ENCODE results near the gene LRP1.

Gene LRP1

GRCh38 chr12:57091638-57092528, 36.4 kb upstream of the LRP1 start:
- H3K9ac ChIP-seq (ENCODE audit: insufficient read length, low read depth): peak overlapping the region; percentile 26

GRCh38 chr12:57092529-57092862, 35.8 kb upstream of the LRP1 start:
- Histone ChIP-seq H3K27me3 (ENCODE audit: insufficient read depth, insufficient read length) (no peaks in the 10 kb centered on the region), H3K9me3 (ENCODE audit: insufficient read depth, low read length) (no peaks in the 10 kb centered on the region), H3K36me3 (ENCODE audit: insufficient read depth, insufficient read length, low read length) (peaks cover 68% of the 10 kb centered on the region), H3K9ac (ENCODE audit: insufficient read length, low read depth) (peak overlapping the region; percentile 42), H3K4me1 (ENCODE audit: insufficient read depth, insufficient read length) (peaks cover 34% of the 10 kb centered on the region), H3K4me3 (ENCODE audit: insufficient read length, low read depth) (no peak overlapping the region)
- no peak for DNase-seq (ENCODE audit: low read depth, low spot score)
- TF ChIP-seq ZNF274 (IDR thresholded peaks at IDR 0.05; ENCODE audit: low read depth, low read length): no peak

More at GRCh38 chr12:57091638-57092528, 36.4 kb upstream of the LRP1 start:
- Histone ChIP-seq H3K36me3 (ENCODE audit: insufficient read depth, insufficient read length, low read length) (peaks cover 62% of the 10 kb centered on the region), H3K4me1 (ENCODE audit: insufficient read depth, insufficient read length) (peaks cover 34% of the 10 kb centered on the region), H3K4me3 (ENCODE audit: insufficient read length, low read depth) (no peak overlapping the region), H3K9me3 (ENCODE audit: insufficient read depth, low read length) (no peaks in the 10 kb centered on the region), H3K27me3 (ENCODE audit: insufficient read depth, insufficient read length) (no peaks in the 10 kb centered on the region)
- DNase-seq (ENCODE audit: low read depth, low spot score): no peak
- TF ChIP-seq YY1 (IDR thresholded peaks at IDR 0.05; ENCODE audit: insufficient read depth, insufficient read length): no peak
- TF ChIP-seq ZNF274 (IDR thresholded peaks at IDR 0.05; ENCODE audit: low read depth, low read length): no peak
- no peak for TF ChIP-seq SUZ12 (IDR thresholded peaks at IDR 0.05; ENCODE audit: extremely low read depth, insufficient read depth, insufficient read length)

GRCh38 chr12:57092876-57093414, 35.3 kb upstream of the LRP1 start:
- Histone ChIP-seq H3K4me3 (ENCODE audit: insufficient read length, low read depth) (peak overlapping the region; percentile 1), H3K9me3 (ENCODE audit: insufficient read depth, low read length) (no peaks in the 10 kb centered on the region), H3K27me3 (ENCODE audit: insufficient read depth, insufficient read length) (no peaks in the 10 kb centered on the region), H3K4me1 (ENCODE audit: insufficient read depth, insufficient read length) (peaks cover 34% of the 10 kb centered on the region), H3K9ac (ENCODE audit: insufficient read length, low read depth) (peak overlapping the region; percentile 72), H3K36me3 (ENCODE audit: insufficient read depth, insufficient read length, low read length) (peaks cover 73% of the 10 kb centered on the region)
- TF ChIP-seq SUZ12 (IDR thresholded peaks at IDR 0.05; ENCODE audit: extremely low read depth, insufficient read depth, insufficient read length): no peak
- no peak for TF ChIP-seq YY1 (IDR thresholded peaks at IDR 0.05; ENCODE audit: insufficient read depth, insufficient read length)
- no peak for TF ChIP-seq ZNF274 (IDR thresholded peaks at IDR 0.05; ENCODE audit: low read depth, low read length)
- no peak for DNase-seq (ENCODE audit: low read depth, low spot score)

- no peak overlapping the region for H3K4me3 ChIP-seq (ENCODE audit: insufficient read length, low read depth)
- H3K9me3 ChIP-seq (ENCODE audit: insufficient read depth, low read length): no peaks in the 10 kb centered on the region
- no peaks in the 10 kb centered on the region for H3K27me3 ChIP-seq (ENCODE audit: insufficient read depth, insufficient read length)
- no peak for DNase-seq (ENCODE audit: low read depth, low spot score)
- H3K36me3 ChIP-seq (ENCODE audit: insufficient read depth, insufficient read length, low read length): peaks cover 79% of the 10 kb centered on the region
- H3K4me1 ChIP-seq (ENCODE audit: insufficient read depth, insufficient read length): peaks cover 34% of the 10 kb centered on the region
- no peak for TF ChIP-seq SUZ12 (IDR thresholded peaks at IDR 0.05; ENCODE audit: extremely low read depth, insufficient read depth, insufficient read length)
- no peak for TF ChIP-seq ZNF274 (IDR thresholded peaks at IDR 0.05; ENCODE audit: low read depth, low read length)
- TF ChIP-seq YY1 (IDR thresholded peaks at IDR 0.05; ENCODE audit: insufficient read depth, insufficient read length): no peak
- peak overlapping the region; percentile 72 for H3K9ac ChIP-seq (ENCODE audit: insufficient read length, low read depth)
Observed at GRCh38 chr12:57093415-57094207, 34.7 kb upstream of the LRP1 start.

GRCh38 chr12:57094208-57095160, 33.8 kb upstream of the LRP1 start:
- TF ChIP-seq SUZ12 (IDR thresholded peaks at IDR 0.05; ENCODE audit: extremely low read depth, insufficient read depth, insufficient read length) (no peak), ZNF274 (IDR thresholded peaks at IDR 0.05; ENCODE audit: low read depth, low read length) (no peak), YY1 (IDR thresholded peaks at IDR 0.05; ENCODE audit: insufficient read depth, insufficient read length) (no peak)
- H3K9ac ChIP-seq (ENCODE audit: insufficient read length, low read depth): peak overlapping the region; percentile 52
- DNase-seq (ENCODE audit: low read depth, low spot score): no peak
- H3K9me3 ChIP-seq (ENCODE audit: insufficient read depth, low read length): no peaks in the 10 kb centered on the region
- no peaks in the 10 kb centered on the region for H3K27me3 ChIP-seq (ENCODE audit: insufficient read depth, insufficient read length)
- H3K4me1 ChIP-seq (ENCODE audit: insufficient read depth, insufficient read length): peaks cover 34% of the 10 kb centered on the region
- no peak overlapping the region for H3K4me3 ChIP-seq (ENCODE audit: insufficient read length, low read depth)
- H3K36me3 ChIP-seq (ENCODE audit: insufficient read depth, insufficient read length, low read length): peaks cover 88% of the 10 kb centered on the region

GRCh38 chr12:57095440-57095839, 32.8 kb upstream of the LRP1 start:
- H3K9me3 ChIP-seq (ENCODE audit: insufficient read depth, low read length): no peaks in the 10 kb centered on the region
- H3K27me3 ChIP-seq (ENCODE audit: insufficient read depth, insufficient read length): no peaks in the 10 kb centered on the region
- DNase-seq (ENCODE audit: low read depth, low spot score): no peak
- H3K36me3 ChIP-seq (ENCODE audit: insufficient read depth, insufficient read length, low read length): peaks cover 96% of the 10 kb centered on the region
- H3K4me3 ChIP-seq (ENCODE audit: insufficient read length, low read depth): no peak overlapping the region
- peak overlapping the region; percentile 50 for H3K9ac ChIP-seq (ENCODE audit: insufficient read length, low read depth)
- TF ChIP-seq SUZ12 (IDR thresholded peaks at IDR 0.05; ENCODE audit: extremely low read depth, insufficient read depth, insufficient read length) (no peak), YY1 (IDR thresholded peaks at IDR 0.05; ENCODE audit: insufficient read depth, insufficient read length) (no peak), ZNF274 (IDR thresholded peaks at IDR 0.05; ENCODE audit: low read depth, low read length) (no peak)
- H3K4me1 ChIP-seq (ENCODE audit: insufficient read depth, insufficient read length): peaks cover 33% of the 10 kb centered on the region

Data from NT2/D1 (cell line).